IPS-NIHi11 (cell line): ENCODE data around the gene ARMC2.

Experiments
- DNase-seq: peaks from one replicate; pipeline ENCODE4 v3.0.0; 2012; ENCODE audit warnings: mixed read lengths, low spot score

ARMC2 gene

GRCh38 chr6:109019911-109020310, 171.7 kb downstream of the ARMC2 start:
- DNase-seq = peak; percentile 36

GRCh38 chr6:109021870-109022269, 173.6 kb downstream of the ARMC2 start:
- DNase-seq = no peak

GRCh38 chr6:109023356-109023925, 175.2 kb downstream of the ARMC2 start:
- no peak for DNase-seq
